ENCODE data around the gene CITED2.

CITED2 gene

GRCh38 chr6:139329224-139329623 is 45.2 kb downstream of the CITED2 start:
- no peak for DNase-seq

- no peak for DNase-seq
Measured at GRCh38 chr6:139327038-139327437, 47.4 kb downstream of the CITED2 start.

GRCh38 chr6:139325686-139326085 is 48.8 kb downstream of the CITED2 start:
- no peak for DNase-seq

- DNase-seq = no peak
Measured at GRCh38 chr6:139325125-139325524, 49.3 kb downstream of the CITED2 start.

GRCh38 chr6:139324301-139324555 is 50.2 kb downstream of the CITED2 start:
- DNase-seq = no peak

GRCh38 chr6:139323511-139324300 is 50.7 kb downstream of the CITED2 start:
- peak; percentile 86 for DNase-seq

All from CD4-positive, alpha-beta T cell treated with Interleukin-6 for 4 hours (primary cell).